ENCODE data around the gene MLH3.

- TF ChIP-seq CTCF (IDR thresholded peaks at IDR 0.05; ENCODE audit: low read depth, low read length) (no peak), POLR2A (IDR thresholded peaks at IDR 0.05; ENCODE audit: extremely low read depth, insufficient read length) (no peak), MYC (IDR thresholded peaks at IDR 0.05; ENCODE audit: low read depth, low read length) (no peak)
Measured at GRCh38 chr14:75092698-75093097, 41.4 kb upstream of the MLH3 start.

Data from NB4 (cell line).